ENCODE results near the gene FAM9C.
A peak's percentile ranks its signal among the peaks of the same experiment; 100 is the strongest.

Gene FAM9C

GRCh38 chrX:13082206-13083065 is 38.0 kb upstream of the FAM9C start:
- no peak for DNase-seq (ENCODE audit: low read depth)

GRCh38 chrX:13081395-13082205 is 37.2 kb upstream of the FAM9C start:
- TF ChIP-seq, protein P1, sequence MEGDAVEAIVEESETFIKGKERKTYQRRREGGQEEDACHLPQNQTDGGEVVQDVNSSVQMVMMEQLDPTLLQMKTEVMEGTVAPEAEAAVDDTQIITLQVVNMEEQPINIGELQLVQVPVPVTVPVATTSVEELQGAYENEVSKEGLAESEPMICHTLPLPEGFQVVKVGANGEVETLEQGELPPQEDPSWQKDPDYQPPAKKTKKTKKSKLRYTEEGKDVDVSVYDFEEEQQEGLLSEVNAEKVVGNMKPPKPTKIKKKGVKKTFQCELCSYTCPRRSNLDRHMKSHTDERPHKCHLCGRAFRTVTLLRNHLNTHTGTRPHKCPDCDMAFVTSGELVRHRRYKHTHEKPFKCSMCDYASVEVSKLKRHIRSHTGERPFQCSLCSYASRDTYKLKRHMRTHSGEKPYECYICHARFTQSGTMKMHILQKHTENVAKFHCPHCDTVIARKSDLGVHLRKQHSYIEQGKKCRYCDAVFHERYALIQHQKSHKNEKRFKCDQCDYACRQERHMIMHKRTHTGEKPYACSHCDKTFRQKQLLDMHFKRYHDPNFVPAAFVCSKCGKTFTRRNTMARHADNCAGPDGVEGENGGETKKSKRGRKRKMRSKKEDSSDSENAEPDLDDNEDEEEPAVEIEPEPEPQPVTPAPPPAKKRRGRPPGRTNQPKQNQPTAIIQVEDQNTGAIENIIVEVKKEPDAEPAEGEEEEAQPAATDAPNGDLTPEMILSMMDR (IDR thresholded peaks at IDR 0.05; ENCODE audit: control insufficient read depth, insufficient read depth, low read depth, low read length, missing control alignments): no peak
- no peak for DNase-seq (ENCODE audit: low read depth)
- no peak overlapping the region for H3K4me3 ChIP-seq (ENCODE audit: control insufficient read depth, low read depth, low read length)

More at GRCh38 chrX:13082206-13083065, 38.0 kb upstream of the FAM9C start:
- no peak overlapping the region for H3K4me3 ChIP-seq (ENCODE audit: control insufficient read depth, low read depth, low read length)
- TF ChIP-seq, protein P1 (IDR thresholded peaks at IDR 0.05; ENCODE audit: control insufficient read depth, insufficient read depth, low read depth, low read length, missing control alignments): no peak

DNA sequence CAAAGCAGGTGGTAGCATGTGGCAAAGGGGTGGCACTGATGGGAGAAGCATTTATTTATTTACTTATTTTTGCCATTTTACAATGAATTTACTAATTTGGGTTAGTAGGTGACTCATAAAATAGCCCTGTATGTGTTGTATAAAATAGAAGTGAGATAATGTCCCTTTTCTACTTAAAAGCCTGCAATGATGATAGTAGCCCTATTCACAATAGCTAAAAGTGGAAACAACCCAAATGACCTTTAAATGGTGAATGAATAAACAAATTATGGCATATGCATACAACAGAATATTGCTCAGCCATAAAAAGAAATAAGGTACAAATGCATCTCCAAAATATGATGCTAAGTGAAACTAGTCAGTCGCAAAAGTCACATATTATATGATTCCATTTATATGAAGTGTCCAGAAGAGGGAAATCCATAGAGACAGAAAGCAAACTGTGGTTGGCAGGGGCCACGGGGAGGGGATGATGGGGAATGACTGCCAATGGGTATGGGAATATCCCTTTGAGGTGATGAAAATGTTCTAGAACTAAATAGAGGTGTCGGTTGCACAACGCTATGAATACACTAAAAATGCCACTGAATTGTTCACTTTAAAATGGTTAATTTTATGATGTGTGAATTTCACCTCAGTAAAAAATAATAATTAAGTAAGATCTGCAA is 35.8 kb upstream of the FAM9C start:
- TF ChIP-seq, protein P1 (IDR thresholded peaks at IDR 0.05; ENCODE audit: control insufficient read depth, insufficient read depth, low read depth, low read length, missing control alignments): no peak
- H3K4me3 ChIP-seq (ENCODE audit: control insufficient read depth, low read depth, low read length): no peak overlapping the region
- no peak for DNase-seq (ENCODE audit: low read depth)

DNA sequence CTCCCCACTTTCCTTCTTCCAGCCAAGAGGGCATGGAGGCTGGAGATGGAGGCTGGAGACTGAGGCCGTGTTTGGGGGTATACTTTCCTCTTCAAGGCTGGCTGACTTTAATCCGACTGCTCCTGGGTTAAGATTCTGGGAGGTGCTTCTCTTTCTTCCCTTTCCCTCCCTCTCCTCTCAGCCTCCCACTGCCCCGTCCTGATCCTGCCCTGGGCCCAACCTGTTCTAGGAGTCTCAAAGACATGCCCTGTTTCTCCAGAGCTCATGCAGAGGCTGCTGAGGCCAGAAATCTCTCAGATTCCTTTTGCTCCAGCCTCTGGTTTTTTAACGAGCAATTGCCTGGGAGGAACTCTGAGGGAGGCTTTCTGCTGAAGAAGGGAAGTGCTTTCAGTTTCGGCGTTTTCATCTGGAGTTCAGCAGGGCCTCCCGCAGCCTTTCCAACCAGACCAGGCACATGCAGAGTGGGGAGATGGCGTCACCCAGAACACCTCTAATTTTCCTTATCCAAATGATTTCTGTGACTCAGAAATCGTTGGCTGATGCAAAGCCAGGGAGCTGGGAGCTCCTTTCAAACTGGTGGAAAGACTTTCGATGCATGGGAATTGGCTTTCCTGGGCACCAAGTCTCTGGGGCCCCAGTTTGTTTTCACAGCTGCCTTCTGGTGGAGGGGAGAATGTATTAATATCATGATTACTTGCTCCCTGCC is 34.5 kb upstream of the FAM9C start:
- peak; percentile 75 for DNase-seq (ENCODE audit: low read depth)
- H3K4me3 ChIP-seq (ENCODE audit: control insufficient read depth, low read depth, low read length): no peak overlapping the region; the same call in 1 of the 2 replicates
- TF ChIP-seq, protein P1 (IDR thresholded peaks at IDR 0.05; ENCODE audit: control insufficient read depth, insufficient read depth, low read depth, low read length, missing control alignments): no peak

GRCh38 chrX:13077168-13077567 is 32.7 kb upstream of the FAM9C start:
- H3K4me3 ChIP-seq (ENCODE audit: control insufficient read depth, low read depth, low read length): no peak overlapping the region
- TF ChIP-seq, protein P1 (IDR thresholded peaks at IDR 0.05; ENCODE audit: control insufficient read depth, insufficient read depth, low read depth, low read length, missing control alignments): no peak
- no peak for DNase-seq (ENCODE audit: low read depth)

All from AG09309 (cell line).